Transverse colon (tissue), 4 donors: Measurements from ENCODE around the gene ARHGEF3. TPM values are rescaled to one million over a fixed set of nuclear protein-coding genes. Genes with fewer than 3 reads are reported as not detected.

Experiments used
- DNase-seq: peaks from one replicate; pipeline ENCODE4 v3.0.0-alpha.2; 2019
- H3K27ac ChIP-seq, 4 donors: fragments of 200-600 bp; sonication (generic); 2 replicates each; pipeline ENCODE4 v1.5.1; 2016 to 2018; ENCODE audit warnings: inconsistent platforms in 4 of 4
- H3K27me3 ChIP-seq: fragments of 200-600 bp; sonication (generic); 2 replicates; pipeline ENCODE4 v1.5.1; 2017; ENCODE audit warnings: inconsistent platforms
- H3K36me3 ChIP-seq, 4 donors: fragments of 200-600 bp; sonication (generic); 2 replicates each; pipeline ENCODE4 v1.5.1; 2017 to 2019; ENCODE audit warnings: inconsistent platforms in 4 of 4
- H3K4me1 ChIP-seq, 4 donors: fragments of 200-600 bp; sonication (generic); 2 replicates each; pipeline ENCODE4 v1.5.1; 2017 to 2020; ENCODE audit warnings: inconsistent platforms in 4 of 4
- H3K4me3 ChIP-seq, 4 donors: fragments of 200-600 bp; sonication (generic); 1 replicate in 1 of 4; 2 replicates in 3 of 4; pipeline versions ENCODE4 v1.5.1 to v1.6.1; 2017 to 2019; ENCODE audit warnings: inconsistent platforms in 4 of 4
- H3K9me3 ChIP-seq, 2 donors: fragments of 200-600 bp; sonication (generic); 2 replicates each; pipeline ENCODE4 v1.5.1; 2017 to 2019; ENCODE audit warnings: inconsistent platforms in 2 of 2
- CTCF ChIP-seq, 5 experiments: fragments of 200-600 bp in 3 of 5; fragments of 450-650 bp in 2 of 5; sonication (generic) in 3 of 5; IDR thresholded peaks; 1 replicate in 2 of 5; 2 replicates in 3 of 5; pipeline ENCODE4 v1.5.1; 2016 to 2017; ENCODE audit warnings: antibody characterized with exemption in 5 of 5, inconsistent platforms in 3 of 5, mild to moderate bottlenecking in 2 of 5, moderate library complexity in 1 of 5
- EP300 ChIP-seq: sonication (generic); formaldehyde crosslinking; IDR thresholded peaks from one replicate; pipeline ENCODE4 v1.6.1; 2017; ENCODE audit warnings: antibody characterized with exemption, low read depth
- POLR2A ChIP-seq: fragments of 450-650 bp; IDR thresholded peaks from one replicate; pipeline ENCODE4 v1.6.1; 2016; ENCODE audit warnings: antibody characterized with exemption, mild to moderate bottlenecking, moderate library complexity
- POLR2AphosphoS5 ChIP-seq, 3 donors: sonication (generic); formaldehyde crosslinking; IDR thresholded peaks; one replicate each; pipeline ENCODE4 v1.6.1; 2016; ENCODE audit warnings: antibody characterized with exemption in 3 of 3
- WGBS, 2 donors: methylation state at CpG; one replicate each; pipeline ENCODE4 v1.1.5; 2018; ENCODE audit warnings: low coverage in 1 of 2; 5-methylcytosine and 5-hydroxymethylcytosine counted together
- in situ Hi-C, 4 donors: fragments of 200-750 bp; cut with MboI; loops; one replicate each; pipeline versions ENCODE4 v1.15.0 to v1.15.1; 2017; ENCODE audit warnings: low sequenced_read_pairs in 3 of 4, low pct_ligation_motif_present in 1 of 4, low pct_unique_long_range_greater_than_20kb in 1 of 4
- intact Hi-C: fragments of 100-400 bp; cut with DNase I; formaldehyde crosslinking; loops from one replicate; pipeline ENCODE4 v1.15.1; 2023; ENCODE audit warnings: low total_unique reads
- total RNA-seq, 4 donors: library from RNA; depleted of rRNA; stranded (reverse); fragments of >200 nt; gene quantifications; one replicate each; pipeline ENCODE4 v1.1.0, GENCODE V29; 2016

The ARHGEF3 gene
- total RNA-seq, 4 donors from 2014 or later: 2.6 to 13.2 (median 5.6) TPM

- in situ Hi-C loops (no loop called here), intact Hi-C loops (no loop called here)
- TF ChIP-seq EP300 (no peak), CTCF (IDR thresholded peaks at IDR 0.05) (no peak), POLR2AphosphoS5 (IDR thresholded peaks at IDR 0.05) (no peak), POLR2A (no peak)
- H3K4me1 ChIP-seq: no peaks in the 10 kb centered on the region
- 79 to 80% methylated on average over 1 to 9 of the region's 9 CpGs for whole genome bisulfite sequencing, 2 donors
- no peaks in the 10 kb centered on the region for H3K27me3 ChIP-seq
- DNase-seq: no peak
- H3K9me3 ChIP-seq: no peaks in the 10 kb centered on the region
- no peaks in the 10 kb centered on the region for H3K36me3 ChIP-seq
- no peak overlapping the region for H3K4me3 ChIP-seq
- no peak overlapping the region for H3K27ac ChIP-seq
Measured at GRCh38 chr3:56839784-56840715, 38.3 kb upstream of the ARHGEF3 start.

GRCh38 chr3:56838448-56838847 is 36.7 kb upstream of the ARHGEF3 start:
- 67 to 80% methylated on average over 4 of the region's 4 CpGs for WGBS, 2 donors
- Histone ChIP-seq H3K4me3 (no peak overlapping the region), H3K27me3 (no peaks in the 10 kb centered on the region), H3K27ac (no peak overlapping the region), H3K36me3 (no peaks in the 10 kb centered on the region), H3K9me3 (no peaks in the 10 kb centered on the region), H3K4me1 (no peaks in the 10 kb centered on the region)
- DNase-seq: no peak
- intact Hi-C loops: no loop called here
- TF ChIP-seq POLR2A (no peak), CTCF (IDR thresholded peaks at IDR 0.05) (no peak), POLR2AphosphoS5 (IDR thresholded peaks at IDR 0.05) (no peak), EP300 (no peak)
- in situ Hi-C loops: no loop called here

- DNase-seq: no peak
- 74 to 78% methylated on average over 4 to 9 of the region's 9 CpGs for WGBS, 2 donors
- Histone ChIP-seq H3K4me3 (no peak overlapping the region), H3K4me1 (no peaks in the 10 kb centered on the region), H3K27me3 (no peaks in the 10 kb centered on the region), H3K36me3 (no peaks in the 10 kb centered on the region), H3K27ac (no peak overlapping the region), H3K9me3 (no peaks in the 10 kb centered on the region)
- in situ Hi-C loops: no loop called here
- TF ChIP-seq POLR2AphosphoS5 (IDR thresholded peaks at IDR 0.05): no peak
- no peak for TF ChIP-seq POLR2A
- TF ChIP-seq CTCF (IDR thresholded peaks at IDR 0.05): no peak
- no peak for TF ChIP-seq EP300
- intact Hi-C loops: no loop called here
Measured at GRCh38 chr3:56837196-56837955, 35.6 kb upstream of the ARHGEF3 start.
